ENCODE measurements around the gene SEMA5A.

Gene SEMA5A

DNA sequence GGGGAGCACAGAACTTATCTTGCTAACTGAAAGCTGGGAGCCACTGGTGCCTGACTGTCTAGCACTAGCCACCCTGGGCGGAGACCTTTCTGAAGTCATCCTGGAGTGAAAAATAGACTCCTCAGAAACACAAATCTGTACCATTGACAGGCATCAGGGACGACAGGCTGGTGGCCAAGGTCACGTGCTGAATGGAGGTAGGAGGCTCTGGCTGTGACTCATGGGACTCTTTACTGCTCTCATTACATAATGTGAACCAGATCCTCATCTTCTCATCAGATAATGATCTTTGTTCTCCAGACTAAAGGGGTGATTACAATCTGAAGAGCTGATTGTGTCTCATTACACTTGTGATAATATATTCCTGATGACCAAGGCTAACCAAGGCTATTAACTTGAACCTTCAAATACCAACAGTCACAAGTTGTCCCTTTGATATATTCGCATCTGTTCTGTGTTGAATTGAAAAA, 91.8 kb downstream of the SEMA5A start:
- Histone ChIP-seq H3K4me3 (ENCODE audit: low read length) (no peak overlapping the region), H3K9me3 (ENCODE audit: low read length) (no peaks in the 10 kb centered on the region), H3K4me1 (ENCODE audit: insufficient read depth, low read length) (peaks cover 42% of the 10 kb centered on the region), H3K36me3 (ENCODE audit: insufficient read depth, low read length) (no peaks in the 10 kb centered on the region), H2AFZ (ENCODE audit: low read depth, low read length) (no peak overlapping the region), H3K27me3 (ENCODE audit: insufficient read depth, low read length) (no peaks in the 10 kb centered on the region)

DNA sequence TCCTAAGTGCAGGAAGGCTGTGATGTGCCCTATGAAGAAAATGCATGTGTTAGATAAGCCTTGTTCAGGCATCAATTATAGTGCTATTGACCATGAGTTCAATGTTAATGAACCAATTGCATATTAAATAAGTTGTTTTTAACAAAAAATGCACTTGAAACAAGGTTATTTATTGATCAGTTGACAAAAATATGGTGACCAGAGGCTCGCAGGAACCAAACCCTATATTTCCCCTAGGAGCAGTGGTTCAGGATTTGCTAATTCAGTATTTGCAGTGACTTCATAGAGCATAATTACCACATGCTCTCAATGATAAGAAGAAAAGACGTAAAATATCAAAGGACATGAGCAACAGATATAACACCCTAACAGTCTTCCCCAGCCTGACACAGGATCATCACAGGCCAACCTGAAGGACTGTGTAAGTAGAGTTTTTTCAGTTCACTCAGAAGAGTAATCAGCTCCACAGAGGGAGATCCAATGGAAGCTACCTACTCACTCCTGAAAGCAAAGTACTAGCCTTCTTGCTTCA, 92.3 kb downstream of the SEMA5A start:
- no peaks in the 10 kb centered on the region for H3K9me3 ChIP-seq (ENCODE audit: low read length)
- H3K36me3 ChIP-seq (ENCODE audit: insufficient read depth, low read length) = no peaks in the 10 kb centered on the region
- H3K27me3 ChIP-seq (ENCODE audit: insufficient read depth, low read length) = no peaks in the 10 kb centered on the region
- peaks cover 42% of the 10 kb centered on the region for H3K4me1 ChIP-seq (ENCODE audit: insufficient read depth, low read length)
- H2AFZ ChIP-seq (ENCODE audit: low read depth, low read length) = no peak overlapping the region
- no peak overlapping the region for H3K4me3 ChIP-seq (ENCODE audit: low read length)

DNA sequence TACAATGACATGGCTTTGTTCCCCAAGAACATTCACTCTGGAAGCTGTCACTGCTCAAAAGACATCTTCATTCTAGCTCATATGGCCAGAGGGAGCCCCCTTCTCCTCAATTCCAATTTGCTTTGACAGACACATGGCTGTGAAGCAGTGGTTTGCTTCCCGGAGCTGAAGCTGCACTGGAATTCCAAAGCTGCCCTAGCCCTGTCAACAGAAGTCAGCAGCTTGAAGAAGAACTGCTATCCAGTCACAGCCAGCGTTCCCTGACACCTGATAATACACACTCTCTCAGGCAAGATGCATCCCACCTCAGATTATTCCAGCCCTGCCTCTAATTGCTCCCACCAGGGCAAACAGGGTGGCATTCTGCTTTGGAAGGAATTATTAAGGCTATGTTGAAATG, 93.7 kb downstream of the SEMA5A start:
- H3K27me3 ChIP-seq (ENCODE audit: insufficient read depth, low read length) = no peaks in the 10 kb centered on the region
- peaks cover 42% of the 10 kb centered on the region for H3K4me1 ChIP-seq (ENCODE audit: insufficient read depth, low read length)
- no peaks in the 10 kb centered on the region for H3K36me3 ChIP-seq (ENCODE audit: insufficient read depth, low read length)
- no peak overlapping the region for H3K4me3 ChIP-seq (ENCODE audit: low read length)
- no peak overlapping the region for H2AFZ ChIP-seq (ENCODE audit: low read depth, low read length)
- no peaks in the 10 kb centered on the region for H3K9me3 ChIP-seq (ENCODE audit: low read length)

DNA sequence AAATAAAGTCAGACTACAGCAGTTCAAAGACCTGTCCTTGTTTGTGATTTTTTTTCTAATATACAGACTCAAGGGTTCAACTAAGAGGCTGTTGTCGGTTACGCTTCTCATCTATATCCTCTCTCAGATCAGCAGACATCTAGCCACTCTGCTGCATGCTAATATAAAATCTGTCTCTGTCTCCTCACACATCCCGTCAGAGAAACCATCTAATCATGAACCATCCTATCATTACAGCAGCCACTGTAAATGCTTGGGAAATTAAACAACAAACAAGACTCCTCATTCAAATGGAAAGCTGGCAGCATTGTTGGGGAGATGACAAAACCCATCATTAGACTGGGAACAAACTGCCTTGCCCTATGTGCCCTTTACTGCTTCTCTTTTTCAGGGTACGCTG, 94.8 kb downstream of the SEMA5A start:
- Histone ChIP-seq H3K27me3 (ENCODE audit: insufficient read depth, low read length) (no peaks in the 10 kb centered on the region), H3K9me3 (ENCODE audit: low read length) (no peaks in the 10 kb centered on the region), H3K4me1 (ENCODE audit: insufficient read depth, low read length) (peaks cover 40% of the 10 kb centered on the region), H3K4me3 (ENCODE audit: low read length) (no peak overlapping the region), H3K36me3 (ENCODE audit: insufficient read depth, low read length) (no peaks in the 10 kb centered on the region), H2AFZ (ENCODE audit: low read depth, low read length) (no peak overlapping the region)

DNA sequence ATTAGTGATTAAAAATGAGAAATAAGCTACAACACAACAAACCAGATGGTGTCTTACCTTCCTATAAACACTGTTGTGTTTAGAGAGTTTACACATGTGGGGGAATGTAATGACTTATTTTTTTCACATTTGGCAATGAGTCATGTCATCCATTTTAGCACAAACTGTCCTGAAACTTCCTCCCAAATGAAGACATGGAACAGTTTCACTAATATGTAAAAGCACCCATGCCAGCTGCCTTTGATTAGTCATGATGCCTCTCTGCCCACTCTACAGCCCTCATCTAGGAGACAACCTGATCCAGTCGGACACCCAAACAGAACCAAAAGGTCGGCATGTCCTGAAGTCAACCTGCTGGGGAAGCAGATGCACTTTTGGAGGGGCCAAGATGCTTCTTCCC, 98.2 kb downstream of the SEMA5A start:
- no peaks in the 10 kb centered on the region for H3K36me3 ChIP-seq (ENCODE audit: insufficient read depth, low read length)

DNA sequence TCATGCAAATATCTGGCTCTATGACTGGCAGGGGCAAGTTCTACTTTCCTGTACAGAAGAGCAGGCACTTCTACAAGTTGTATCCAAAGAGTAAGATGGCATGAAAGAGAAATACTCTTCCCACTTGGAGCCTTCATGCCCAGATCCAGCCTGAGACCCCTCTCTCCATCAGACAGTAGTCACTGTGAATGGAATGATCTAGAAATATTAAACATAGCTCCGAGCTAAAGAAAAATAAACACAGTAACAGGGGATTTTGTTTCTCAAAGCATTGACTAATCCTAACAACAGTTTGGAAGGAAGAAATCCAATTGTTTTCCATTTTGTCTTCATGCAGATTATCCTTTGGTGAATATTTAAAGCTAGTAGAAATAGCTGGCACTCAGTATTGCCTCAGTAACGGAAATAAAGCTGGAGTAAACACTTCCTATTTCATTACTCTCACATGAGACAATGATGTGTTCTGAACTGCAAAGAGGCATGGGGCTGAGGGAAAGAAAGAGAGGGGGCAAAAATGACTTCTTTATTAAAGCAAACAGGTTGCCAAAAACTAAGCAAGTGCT, 100.0 kb downstream of the SEMA5A start:
- Histone ChIP-seq H3K4me3 (ENCODE audit: low read length) (no peak overlapping the region), H3K36me3 (ENCODE audit: insufficient read depth, low read length) (no peaks in the 10 kb centered on the region), H3K4me1 (ENCODE audit: insufficient read depth, low read length) (peaks cover 24% of the 10 kb centered on the region), H3K9me3 (ENCODE audit: low read length) (peaks cover 2% of the 10 kb centered on the region), H2AFZ (ENCODE audit: low read depth, low read length) (no peak overlapping the region), H3K27me3 (ENCODE audit: insufficient read depth, low read length) (no peaks in the 10 kb centered on the region)

More for the DNA sequence above, 98.2 kb downstream of the SEMA5A start:
- H3K27me3 ChIP-seq (ENCODE audit: insufficient read depth, low read length) = no peaks in the 10 kb centered on the region
- H3K9me3 ChIP-seq (ENCODE audit: low read length) = peaks cover 2% of the 10 kb centered on the region
- H2AFZ ChIP-seq (ENCODE audit: low read depth, low read length) = no peak overlapping the region
- no peak overlapping the region for H3K4me3 ChIP-seq (ENCODE audit: low read length)
- H3K4me1 ChIP-seq (ENCODE audit: insufficient read depth, low read length) = peaks cover 38% of the 10 kb centered on the region

DNA sequence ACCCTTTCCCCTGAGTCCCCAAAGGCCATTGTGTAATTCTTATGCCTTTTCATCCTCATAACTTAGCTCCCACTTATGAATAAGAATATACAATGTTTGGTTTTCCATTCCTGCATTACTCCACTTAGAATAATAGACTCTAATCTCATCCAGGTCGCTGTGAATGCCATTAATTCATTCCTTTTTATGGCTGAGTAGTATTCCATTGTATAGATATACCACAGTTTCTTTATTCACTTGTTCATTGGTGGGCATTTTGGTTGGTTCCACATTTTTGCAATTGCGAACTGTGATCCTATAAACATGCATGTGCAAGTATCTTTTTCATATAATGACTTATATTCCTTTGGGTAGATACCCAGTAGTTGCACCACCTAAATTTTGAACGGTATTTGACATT, 101.5 kb downstream of the SEMA5A start:
- Histone ChIP-seq H3K4me1 (ENCODE audit: insufficient read depth, low read length) (peaks cover 24% of the 10 kb centered on the region), H3K36me3 (ENCODE audit: insufficient read depth, low read length) (no peaks in the 10 kb centered on the region), H3K27me3 (ENCODE audit: insufficient read depth, low read length) (no peaks in the 10 kb centered on the region), H3K4me3 (ENCODE audit: low read length) (no peak overlapping the region), H3K9me3 (ENCODE audit: low read length) (peaks cover 2% of the 10 kb centered on the region), H2AFZ (ENCODE audit: low read depth, low read length) (no peak overlapping the region)

DNA sequence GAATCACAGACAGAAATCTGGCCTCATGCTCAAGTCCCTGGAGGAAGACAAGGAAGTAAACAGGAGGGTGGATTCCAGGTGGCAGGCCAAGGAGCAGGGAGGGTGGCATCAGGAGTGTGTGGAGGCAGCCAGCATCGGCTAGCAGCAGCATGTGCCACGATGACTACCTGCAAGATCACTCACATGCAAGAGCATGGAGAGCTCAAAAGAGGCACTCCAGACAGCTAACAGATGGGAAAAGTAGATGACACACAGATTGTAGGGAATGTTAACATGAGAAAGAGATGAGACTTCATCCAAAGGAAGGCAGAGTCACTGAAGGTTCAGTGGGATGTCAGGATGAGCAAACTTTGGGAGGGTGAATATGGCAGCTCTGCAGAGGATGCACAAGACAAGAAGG, 104.3 kb downstream of the SEMA5A start:
- no peak overlapping the region for H2AFZ ChIP-seq (ENCODE audit: low read depth, low read length)

DNA sequence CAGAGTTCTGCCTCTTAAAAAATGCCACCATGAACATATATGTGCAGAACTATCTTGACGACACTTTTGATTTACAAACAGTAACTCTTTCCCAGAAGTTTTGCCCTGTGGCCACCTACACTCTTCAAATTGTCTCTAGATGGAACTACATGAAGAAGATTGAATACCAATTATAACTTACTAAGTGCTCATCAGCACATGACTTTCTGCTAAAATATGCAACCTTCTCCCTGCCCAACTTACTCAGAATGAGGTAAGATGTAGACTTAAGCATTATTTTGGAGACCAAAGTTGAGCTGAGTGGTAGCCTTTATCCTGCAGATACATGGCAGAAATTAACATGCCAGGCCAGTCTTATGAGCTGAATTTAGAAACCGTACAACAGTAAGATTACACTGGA, 105.4 kb downstream of the SEMA5A start:
- Histone ChIP-seq H3K9me3 (ENCODE audit: low read length) (peaks cover 2% of the 10 kb centered on the region), H3K4me1 (ENCODE audit: insufficient read depth, low read length) (peaks cover 11% of the 10 kb centered on the region), H3K4me3 (ENCODE audit: low read length) (no peak overlapping the region), H3K27me3 (ENCODE audit: insufficient read depth, low read length) (no peaks in the 10 kb centered on the region), H3K36me3 (ENCODE audit: insufficient read depth, low read length) (no peaks in the 10 kb centered on the region), H2AFZ (ENCODE audit: low read depth, low read length) (no peak overlapping the region)

More for the DNA sequence above, 104.3 kb downstream of the SEMA5A start:
- H3K27me3 ChIP-seq (ENCODE audit: insufficient read depth, low read length) = no peaks in the 10 kb centered on the region
- no peaks in the 10 kb centered on the region for H3K36me3 ChIP-seq (ENCODE audit: insufficient read depth, low read length)
- peaks cover 2% of the 10 kb centered on the region for H3K9me3 ChIP-seq (ENCODE audit: low read length)
- peaks cover 19% of the 10 kb centered on the region for H3K4me1 ChIP-seq (ENCODE audit: insufficient read depth, low read length)
- H3K4me3 ChIP-seq (ENCODE audit: low read length) = no peak overlapping the region

DNA sequence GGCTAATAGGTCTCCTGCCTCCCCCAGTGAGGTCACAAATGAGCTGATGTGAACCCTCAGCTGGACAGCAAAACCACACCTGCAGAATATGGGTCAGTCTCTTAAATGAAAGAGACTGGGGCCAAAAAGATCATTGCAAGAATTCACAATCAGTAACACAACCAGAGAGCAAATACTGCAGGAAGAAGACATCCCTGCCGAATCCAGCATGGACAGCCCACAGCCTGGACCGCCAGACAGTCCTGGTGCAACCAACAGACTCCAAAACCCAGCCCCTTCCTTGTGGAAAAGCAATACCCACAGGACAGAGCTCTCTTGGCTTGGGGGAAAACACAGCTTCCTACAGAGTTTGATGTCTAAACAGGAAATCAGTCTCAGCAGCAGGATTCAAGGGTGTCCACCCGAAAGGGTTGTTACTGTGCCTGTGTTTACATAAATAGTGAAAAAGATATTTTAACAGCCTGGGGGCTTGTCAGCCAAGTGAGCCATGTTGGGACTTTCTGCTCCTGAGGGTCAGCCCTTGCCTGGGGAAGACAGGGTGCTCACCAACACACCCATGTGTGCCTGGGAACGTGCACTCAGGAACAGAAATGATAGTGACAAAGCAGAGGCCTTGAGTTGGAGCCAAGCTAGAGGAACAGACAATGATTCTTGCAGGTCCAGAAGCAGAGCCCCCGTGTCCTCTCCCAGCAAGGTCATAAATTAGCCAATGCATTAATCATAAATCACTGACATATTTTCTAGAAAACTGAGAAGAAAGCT, 106.2 kb downstream of the SEMA5A start:
- no peak overlapping the region for H2AFZ ChIP-seq (ENCODE audit: low read depth, low read length)
- H3K36me3 ChIP-seq (ENCODE audit: insufficient read depth, low read length) = no peaks in the 10 kb centered on the region
- H3K27me3 ChIP-seq (ENCODE audit: insufficient read depth, low read length) = no peaks in the 10 kb centered on the region
- H3K4me1 ChIP-seq (ENCODE audit: insufficient read depth, low read length) = peaks cover 11% of the 10 kb centered on the region
- H3K9me3 ChIP-seq (ENCODE audit: low read length) = peaks cover under 1% of the 10 kb centered on the region
- H3K4me3 ChIP-seq (ENCODE audit: low read length) = no peak overlapping the region

DNA sequence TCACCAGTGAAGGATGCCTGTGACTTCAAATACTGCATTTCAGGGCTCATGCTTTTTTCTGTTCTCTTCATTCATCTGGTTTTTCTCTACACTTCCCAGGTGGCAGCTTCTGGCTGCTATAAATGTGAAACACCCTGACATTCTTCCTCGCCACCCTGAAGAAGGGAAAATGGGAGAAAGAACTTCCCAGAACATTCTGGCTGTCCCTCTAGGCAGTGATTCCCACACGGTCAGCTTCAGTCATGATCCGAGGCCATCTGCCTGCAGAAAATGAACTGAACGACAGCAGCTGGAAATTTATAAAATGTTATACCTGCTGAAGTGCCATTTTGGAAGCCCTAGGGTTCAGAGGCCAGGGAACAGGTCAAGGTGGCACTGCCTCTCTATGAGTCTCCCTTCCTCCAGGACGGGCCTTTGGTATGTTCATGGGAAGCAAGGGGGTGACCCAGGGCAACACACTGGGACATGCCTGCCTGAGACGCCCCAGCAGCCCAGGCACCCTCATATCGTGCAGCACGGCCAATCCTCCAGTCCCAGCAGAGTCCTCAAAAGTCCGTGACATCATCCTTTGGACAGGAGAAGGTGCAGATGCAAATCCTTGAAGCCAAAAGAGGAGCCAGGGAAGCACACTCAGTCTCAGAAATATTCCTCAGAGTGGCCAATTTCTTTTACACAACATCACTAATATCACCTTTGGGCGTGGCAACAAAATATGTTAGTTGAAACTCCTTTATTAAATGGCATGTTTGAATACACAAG, 107.1 kb downstream of the SEMA5A start:
- Histone ChIP-seq H2AFZ (ENCODE audit: low read depth, low read length) (no peak overlapping the region), H3K27me3 (ENCODE audit: insufficient read depth, low read length) (no peaks in the 10 kb centered on the region), H3K4me1 (ENCODE audit: insufficient read depth, low read length) (peaks cover 11% of the 10 kb centered on the region), H3K36me3 (ENCODE audit: insufficient read depth, low read length) (no peaks in the 10 kb centered on the region), H3K4me3 (ENCODE audit: low read length) (no peak overlapping the region), H3K9me3 (ENCODE audit: low read length) (no peaks in the 10 kb centered on the region)

DNA sequence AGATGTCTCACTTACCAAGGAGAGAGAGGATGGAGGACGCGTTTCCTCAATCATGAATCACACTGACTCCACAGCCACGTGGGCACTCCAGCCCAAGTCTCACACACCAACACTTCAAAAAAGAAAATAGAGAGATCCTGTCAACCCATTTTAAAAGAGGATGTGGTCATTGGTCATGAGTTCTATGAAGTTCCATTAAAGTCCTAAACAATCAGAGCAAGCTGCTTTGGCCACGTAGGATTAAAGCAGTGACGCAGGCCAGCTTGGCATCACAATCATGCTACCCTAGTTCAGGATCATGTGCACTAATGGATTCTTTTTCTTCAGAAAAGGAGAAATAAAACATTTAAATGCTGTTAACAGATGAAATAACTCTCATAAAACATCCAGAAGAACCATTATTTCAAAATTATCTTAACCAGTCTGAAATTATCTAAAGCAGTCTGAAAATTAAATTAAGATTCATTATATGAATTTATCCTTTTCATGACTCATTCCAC, 108.1 kb downstream of the SEMA5A start:
- H3K27me3 ChIP-seq (ENCODE audit: insufficient read depth, low read length) = no peaks in the 10 kb centered on the region
- no peaks in the 10 kb centered on the region for H3K36me3 ChIP-seq (ENCODE audit: insufficient read depth, low read length)
- no peak overlapping the region for H2AFZ ChIP-seq (ENCODE audit: low read depth, low read length)
- peaks cover 1% of the 10 kb centered on the region for H3K4me1 ChIP-seq (ENCODE audit: insufficient read depth, low read length)
- no peaks in the 10 kb centered on the region for H3K9me3 ChIP-seq (ENCODE audit: low read length)
- no peak overlapping the region for H3K4me3 ChIP-seq (ENCODE audit: low read length)
